Fibroblast of mammary gland (primary cell): ENCODE measurements around the gene KHNYN.
A peak's percentile ranks its signal among the peaks of the same experiment; 100 is the strongest.
"Not testable (repeated sequence)": the region's sequence is repeated elsewhere in the genome, so short reads cannot be mapped to it uniquely, and the experiment has no call there.

Experiments used
- DNase-seq: peaks from one replicate; pipeline ENCODE4 v3.0.0-alpha.2; 2010; ENCODE audit warnings: low read depth
- H3K4me3 ChIP-seq: 2 replicates; pipeline ENCODE4 v1.5.1; 2011; ENCODE audit warnings: low read depth, mild to moderate bottlenecking, low read length, moderate library complexity; ENCODE audit not compliant: control insufficient read depth
- TF ChIP-seq, protein P1 (sequence below): conservative IDR thresholded peaks from 2 replicates; pipeline ENCODE4 v1.5.1; 2011; ENCODE audit warnings: low read depth, low read length, inconsistent platforms; ENCODE audit not compliant: control insufficient read depth, insufficient read depth

Gene KHNYN

DNA sequence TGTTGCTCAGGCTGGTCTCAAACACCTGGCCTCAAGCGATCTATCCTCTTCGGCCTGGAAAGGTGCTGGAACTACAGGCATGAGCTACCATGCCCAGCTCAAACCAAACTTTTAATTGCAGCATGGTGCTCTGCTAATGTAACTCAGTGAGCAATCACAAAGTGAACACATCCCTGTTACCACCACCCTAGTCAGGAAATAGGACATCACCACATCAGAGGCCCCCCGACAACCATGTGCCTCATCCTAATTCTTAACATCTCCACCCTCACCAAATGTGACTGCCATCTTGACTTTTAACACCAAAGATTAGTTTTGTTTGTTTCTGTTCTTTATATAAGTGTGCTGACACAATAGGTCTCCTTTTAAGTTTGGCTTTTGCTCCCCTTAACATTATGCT, 35.6 kb downstream of the KHNYN start:
- H3K4me3 ChIP-seq, result no peak overlapping the region
- TF ChIP-seq, protein P1, sequence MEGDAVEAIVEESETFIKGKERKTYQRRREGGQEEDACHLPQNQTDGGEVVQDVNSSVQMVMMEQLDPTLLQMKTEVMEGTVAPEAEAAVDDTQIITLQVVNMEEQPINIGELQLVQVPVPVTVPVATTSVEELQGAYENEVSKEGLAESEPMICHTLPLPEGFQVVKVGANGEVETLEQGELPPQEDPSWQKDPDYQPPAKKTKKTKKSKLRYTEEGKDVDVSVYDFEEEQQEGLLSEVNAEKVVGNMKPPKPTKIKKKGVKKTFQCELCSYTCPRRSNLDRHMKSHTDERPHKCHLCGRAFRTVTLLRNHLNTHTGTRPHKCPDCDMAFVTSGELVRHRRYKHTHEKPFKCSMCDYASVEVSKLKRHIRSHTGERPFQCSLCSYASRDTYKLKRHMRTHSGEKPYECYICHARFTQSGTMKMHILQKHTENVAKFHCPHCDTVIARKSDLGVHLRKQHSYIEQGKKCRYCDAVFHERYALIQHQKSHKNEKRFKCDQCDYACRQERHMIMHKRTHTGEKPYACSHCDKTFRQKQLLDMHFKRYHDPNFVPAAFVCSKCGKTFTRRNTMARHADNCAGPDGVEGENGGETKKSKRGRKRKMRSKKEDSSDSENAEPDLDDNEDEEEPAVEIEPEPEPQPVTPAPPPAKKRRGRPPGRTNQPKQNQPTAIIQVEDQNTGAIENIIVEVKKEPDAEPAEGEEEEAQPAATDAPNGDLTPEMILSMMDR, result no peak
- no peak for DNase-seq

DNA sequence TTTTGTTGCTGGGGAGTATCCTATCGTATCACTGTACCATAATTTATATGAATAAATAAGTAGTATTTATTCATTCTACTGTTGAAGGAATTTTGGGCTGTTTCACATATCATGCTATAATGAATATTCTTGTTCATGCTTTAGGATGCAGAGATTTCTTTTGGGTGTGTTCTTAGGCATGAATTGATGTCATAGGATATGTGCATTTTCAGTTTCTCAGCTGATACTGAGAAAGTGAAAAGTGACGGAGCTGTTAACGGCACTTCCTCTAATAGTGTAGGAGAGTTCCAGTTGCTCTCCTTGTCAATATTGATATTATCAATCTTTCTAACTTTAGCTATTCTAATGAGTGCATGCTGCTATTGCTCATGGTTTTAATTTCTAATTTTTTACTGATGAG, 36.1 kb downstream of the KHNYN start:
- TF ChIP-seq, protein P1, result no peak

DNA sequence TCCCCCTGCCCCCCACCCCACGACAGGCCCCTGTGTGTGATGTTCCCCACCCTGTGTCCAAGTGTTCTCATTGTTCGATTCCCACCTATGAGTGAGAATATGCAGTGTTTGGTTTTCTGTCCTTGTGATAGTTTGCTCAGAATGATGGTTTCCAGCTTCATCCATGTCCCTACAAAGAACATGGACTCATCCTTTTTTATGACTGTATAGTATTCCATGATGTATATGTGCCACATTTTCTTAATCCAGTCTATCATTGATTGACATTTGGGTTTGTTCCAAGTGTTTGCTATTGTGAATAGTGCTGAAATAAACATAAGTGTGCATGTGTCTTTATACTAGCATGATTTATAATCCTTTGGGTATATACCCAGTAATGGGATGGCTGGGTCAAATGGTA, 40.7 kb downstream of the KHNYN start:
- DNase-seq, H3K4me3 ChIP-seq: not testable (repeated sequence)

More for the DNA sequence above, 36.1 kb downstream of the KHNYN start:
- no peak overlapping the region for H3K4me3 ChIP-seq
- DNase-seq, result no peak

DNA sequence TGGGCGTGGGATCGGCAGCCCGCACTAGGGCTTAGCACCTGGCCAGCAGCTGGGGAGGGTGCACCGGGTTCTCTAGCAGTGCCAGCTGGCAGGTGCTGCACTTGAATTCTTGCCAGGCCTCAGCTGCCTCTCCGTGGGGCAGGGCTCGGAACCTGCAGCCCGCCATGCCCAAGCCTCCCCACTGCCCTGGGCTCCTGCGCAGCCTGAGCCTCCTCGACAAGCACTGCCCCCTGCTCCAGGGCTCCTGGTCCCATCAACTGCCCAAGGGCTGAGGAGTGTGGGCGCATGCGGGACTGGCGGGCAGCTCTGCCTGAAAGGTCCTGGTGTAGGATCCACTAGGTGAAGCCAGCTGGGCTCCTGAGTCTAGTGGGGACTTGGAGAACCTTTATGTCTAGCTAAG, 43.5 kb downstream of the KHNYN start:
- no peak for DNase-seq

DNA sequence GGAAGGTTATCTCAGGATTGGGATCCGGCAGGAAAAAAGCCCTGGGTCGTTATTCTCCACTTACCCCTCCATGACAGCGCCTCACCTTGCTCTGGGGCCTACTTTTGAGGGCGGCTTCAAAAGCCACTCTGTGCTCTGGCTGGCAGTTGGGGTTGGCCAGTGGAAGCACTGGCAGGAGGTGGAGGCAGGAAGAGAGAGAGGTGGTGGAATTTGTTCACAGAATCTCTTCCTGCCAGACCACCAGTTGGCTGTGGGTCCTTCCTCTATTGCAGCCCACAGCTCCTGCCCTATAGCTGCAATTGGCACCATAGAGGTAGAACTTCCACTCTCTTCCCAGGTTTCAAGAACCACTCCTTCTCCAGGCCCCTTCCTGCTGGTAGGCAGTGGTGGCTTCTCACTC, 45.5 kb downstream of the KHNYN start:
- TF ChIP-seq, protein P1, result no peak
- no peak overlapping the region for H3K4me3 ChIP-seq
- no peak for DNase-seq

More for the DNA sequence above, 43.5 kb downstream of the KHNYN start:
- TF ChIP-seq, protein P1, result no peak
- no peak overlapping the region for H3K4me3 ChIP-seq

DNA sequence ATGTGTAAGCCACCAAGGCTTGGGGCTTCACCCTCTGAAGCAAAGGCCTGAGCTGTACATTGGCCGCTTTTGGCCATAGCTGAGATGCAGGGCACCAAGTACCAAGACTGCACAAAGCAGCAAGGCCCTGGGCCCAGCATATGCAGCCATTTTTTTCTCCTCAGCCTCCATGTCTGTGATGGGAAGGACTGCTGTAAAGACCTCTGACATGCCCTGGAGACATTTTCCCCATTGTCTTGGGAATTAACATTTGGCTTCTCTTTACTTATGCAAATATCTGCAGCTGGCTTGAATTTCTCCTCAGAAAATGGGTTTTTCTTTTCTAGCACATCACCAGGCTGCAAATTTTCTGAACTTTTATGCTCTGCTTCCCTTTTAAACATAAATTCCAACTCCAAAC, 50.2 kb downstream of the KHNYN start:
- not testable (repeated sequence) for H3K4me3 ChIP-seq, DNase-seq

DNA sequence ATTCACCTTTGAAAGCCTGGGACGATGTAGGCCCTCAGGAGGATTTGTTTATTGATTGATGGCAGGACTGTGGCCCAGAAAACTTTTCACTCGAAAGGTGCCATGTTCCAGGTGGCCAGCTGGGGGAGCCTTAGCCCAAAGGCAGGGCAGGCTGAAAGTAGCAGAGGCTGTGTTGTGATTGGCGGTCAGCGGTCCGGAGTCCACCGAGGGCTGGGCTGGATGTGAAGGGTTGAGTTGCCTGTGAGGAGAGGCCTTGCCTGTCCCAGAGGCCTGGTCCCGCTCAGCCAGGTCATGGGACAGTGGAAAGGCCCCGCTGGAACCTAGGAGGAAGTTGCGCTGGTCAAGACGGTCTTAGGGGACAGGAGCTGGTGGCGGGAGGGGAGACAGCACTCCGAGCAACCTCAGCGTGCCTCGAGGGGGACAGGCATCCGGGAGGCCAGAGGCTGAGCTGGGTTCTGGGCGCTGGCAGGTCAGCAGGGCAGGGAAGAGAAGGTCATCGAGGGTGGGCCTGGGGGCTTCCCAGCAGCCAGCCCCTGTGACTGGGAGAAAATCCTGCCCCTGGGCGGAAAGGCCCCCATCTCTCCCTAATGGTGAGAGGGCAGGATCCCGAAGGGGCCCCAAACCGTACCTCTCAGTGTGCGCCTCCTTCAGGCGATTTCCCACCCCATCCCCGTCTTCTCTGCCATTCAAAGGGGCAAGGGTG, 52.0 kb downstream of the KHNYN start:
- TF ChIP-seq, protein P1, result peak; percentile 61
- DNase-seq, result peak; percentile 18
- H3K4me3 ChIP-seq, result no peak overlapping the region

DNA sequence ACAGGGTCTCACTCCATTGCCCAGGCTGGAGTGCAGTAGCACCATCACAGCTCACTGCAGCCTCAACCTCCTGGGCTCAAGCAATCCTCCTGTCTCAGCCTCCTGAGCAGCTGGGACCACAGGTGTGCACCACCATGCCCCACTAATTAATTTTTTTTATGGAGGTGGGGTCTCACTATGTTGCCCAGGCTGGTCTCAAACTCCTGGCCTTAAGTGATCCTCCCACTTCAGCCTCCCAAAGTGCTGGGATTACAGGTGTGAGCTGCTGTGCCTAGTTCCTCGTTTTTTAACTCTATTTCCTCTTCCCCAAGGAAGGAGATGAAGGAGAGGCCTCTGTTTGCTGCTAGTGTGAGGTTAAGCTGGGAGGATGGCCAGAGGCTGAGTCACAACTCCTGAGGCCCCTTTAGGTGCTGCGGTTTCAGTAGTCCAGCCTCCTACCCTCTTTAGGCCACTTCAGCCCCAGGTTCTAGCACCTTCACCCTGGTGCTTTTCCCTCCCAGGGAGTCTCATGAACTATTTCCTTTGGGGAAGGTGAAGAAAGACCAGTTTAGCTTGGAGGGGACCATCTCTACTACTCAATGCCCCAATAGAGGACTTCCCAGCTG, 53.0 kb downstream of the KHNYN start:
- not testable (repeated sequence) for H3K4me3 ChIP-seq
- DNase-seq, result peak; percentile 48
